Neural cell (in vitro differentiated cells): ENCODE results near the gene OR4E1. TPM values are rescaled to one million over a fixed set of nuclear protein-coding genes. Genes with fewer than 3 reads are reported as not detected.

Experiments
- H2AFZ ChIP-seq: fragments of 200-600, 300-800 bp; sonication (generic), shearing (Covaris generic); 2 replicates; pipeline ENCODE4 v1.6.0; 2014; ENCODE audit warnings: low read depth, mild to moderate bottlenecking, antibody characterized with exemption, low read length, moderate library complexity
- H3F3A ChIP-seq: fragments of 200-600 bp; shearing (Covaris generic); 2 replicates; pipeline ENCODE4 v1.6.1; 2016; ENCODE audit warnings: mild to moderate bottlenecking, moderate library complexity, mixed read lengths, antibody characterized with exemption, low read length; ENCODE audit not compliant: insufficient read depth, poor library complexity, severe bottlenecking
- H3K27ac ChIP-seq: fragments of 200-600, 300-800 bp; sonication (generic), shearing (Covaris generic); 2 replicates; pipeline ENCODE4 v1.5.1; 2014; ENCODE audit warnings: mild to moderate bottlenecking, low read length, moderate library complexity
- H3K27me3 ChIP-seq: fragments of 300-800, 200-600 bp; sonication (generic), shearing (Covaris generic); 2 replicates; pipeline ENCODE4 v1.6.0; 2014; ENCODE audit warnings: mild to moderate bottlenecking, low read depth, low read length, moderate library complexity; ENCODE audit not compliant: insufficient read depth
- H3K36me3 ChIP-seq: fragments of 300-800, 200-600 bp; sonication (generic), shearing (Covaris generic); 2 replicates; pipeline ENCODE4 v1.5.1; 2014; ENCODE audit warnings: mild to moderate bottlenecking, antibody characterized with exemption, low read length, moderate library complexity; ENCODE audit not compliant: insufficient read depth
- H3K4me2 ChIP-seq: fragments of 300-800, 200-600 bp; sonication (generic), shearing (Covaris generic); 2 replicates; pipeline ENCODE4 v1.6.0; 2014; ENCODE audit warnings: mild to moderate bottlenecking, low read length
- H3K4me3 ChIP-seq: fragments of 300-800, 200-600 bp; sonication (generic), shearing (Covaris generic); 2 replicates; pipeline ENCODE4 v1.5.1; 2014; ENCODE audit warnings: mild to moderate bottlenecking, low read length, moderate library complexity
- H3K79me2 ChIP-seq: fragments of 200-600 bp; shearing (Covaris generic); replicated peaks from 2 replicates; pipeline ENCODE4 v1.6.0; 2014; ENCODE audit warnings: mild to moderate bottlenecking, low read length, moderate library complexity; ENCODE audit not compliant: insufficient read depth
- H3K9ac ChIP-seq: fragments of 300-800, 200-600 bp; sonication (generic), shearing (Covaris generic); 2 replicates; pipeline ENCODE4 v1.6.1; 2016; ENCODE audit warnings: mild to moderate bottlenecking, low read length, mixed read lengths
- H3K9me2 ChIP-seq: fragments of 200-600 bp; shearing (Covaris generic); 2 replicates; pipeline ENCODE4 v1.6.1; 2016; ENCODE audit warnings: mild to moderate bottlenecking, low read length, mixed read lengths; ENCODE audit not compliant: insufficient read depth
- H3K9me3 ChIP-seq: fragments of 200-600, 300-800 bp; sonication (generic), shearing (Covaris generic); 2 replicates; pipeline ENCODE4 v1.6.1; 2016; ENCODE audit warnings: mild to moderate bottlenecking, mixed run types, low read length, moderate library complexity, mixed read lengths
- H4K20me1 ChIP-seq: fragments of 200-600 bp; shearing (Covaris generic); 2 replicates; pipeline ENCODE4 v1.6.1; 2016; ENCODE audit warnings: mild to moderate bottlenecking, mixed run types; ENCODE audit not compliant: insufficient read depth
- CTCF ChIP-seq: fragments of 450-650 bp; IDR thresholded peaks from 2 replicates; pipeline ENCODE4 v1.5.1; 2014; ENCODE audit warnings: antibody characterized with exemption, mild to moderate bottlenecking, moderate library complexity; ENCODE audit not compliant: poor library complexity, severe bottlenecking
- EP300 ChIP-seq: fragments of 450-650 bp; conservative IDR thresholded peaks from 2 replicates; pipeline ENCODE4 v1.6.1; 2014; ENCODE audit warnings: antibody characterized with exemption, mild to moderate bottlenecking, moderate library complexity; ENCODE audit not compliant: poor library complexity, severe bottlenecking
- EZH2 ChIP-seq: fragments of 200-600, 300-800 bp; shearing (Covaris generic), sonication (generic); IDR thresholded peaks from 2 replicates; pipeline ENCODE4 v1.6.1; 2014; ENCODE audit warnings: antibody characterized with exemption, low read length, borderline replicate concordance, mild to moderate bottlenecking; ENCODE audit not compliant: insufficient read depth, poor library complexity, severe bottlenecking
- MXI1 ChIP-seq: fragments of 450-650 bp; conservative IDR thresholded peaks from 2 replicates; pipeline ENCODE4 v1.6.1; 2014; ENCODE audit warnings: antibody characterized with exemption, mild to moderate bottlenecking; ENCODE audit not compliant: poor library complexity, severe bottlenecking
- POLR2AphosphoS5 ChIP-seq: IDR thresholded peaks from 2 replicates; pipeline ENCODE4 v1.6.1; 2012
- RAD21 ChIP-seq: fragments of 450-650 bp; conservative IDR thresholded peaks from 2 replicates; pipeline ENCODE4 v1.6.1; 2014; ENCODE audit warnings: antibody characterized with exemption, mild to moderate bottlenecking, moderate library complexity
- REST ChIP-seq: IDR thresholded peaks from 2 replicates; pipeline ENCODE4 v1.6.1; 2012; ENCODE audit warnings: borderline replicate concordance
- SMC3 ChIP-seq: fragments of 450-650 bp; conservative IDR thresholded peaks from 2 replicates; pipeline ENCODE4 v1.6.1; 2014; ENCODE audit warnings: antibody characterized with exemption, mild to moderate bottlenecking, moderate library complexity; ENCODE audit not compliant: poor library complexity
- TAF1 ChIP-seq: IDR thresholded peaks from 2 replicates; pipeline ENCODE4 v1.6.1; 2012; ENCODE audit warnings: low read depth
- polyA plus RNA-seq: library from polyadenylated mRNA; depleted of rRNA; stranded (reverse); fragments of >200 nt; gene quantifications from 2 replicates; pipeline ENCODE4 v1.2.3, GENCODE V29; 2014

OR4E1 gene
- polyA plus RNA-seq, 1 donor from 2014 or later = not detected

GRCh38 chr14:21712036-21712435 is 38.4 kb upstream of the OR4E1 start:
- Histone ChIP-seq H3K4me2 (no peak overlapping the region), H2AFZ (no peak overlapping the region), H3K79me2 (no peaks in the 10 kb centered on the region), H4K20me1 (no peaks in the 10 kb centered on the region), H3K27me3 (no peaks in the 10 kb centered on the region), H3K36me3 (no peaks in the 10 kb centered on the region), H3K9me3 (no peaks in the 10 kb centered on the region), H3K27ac (no peak overlapping the region), H3F3A (no peaks in the 10 kb centered on the region), H3K9me2 (no peaks in the 10 kb centered on the region), H3K9ac (no peak overlapping the region), H3K4me3 (no peak overlapping the region)
- TF ChIP-seq EZH2 (no peak), EP300 (no peak), MXI1 (no peak), POLR2AphosphoS5 (no peak), SMC3 (no peak), REST (no peak), TAF1 (no peak)

- H3K9me2 ChIP-seq = no peaks in the 10 kb centered on the region
- H2AFZ ChIP-seq = no peak overlapping the region
- H4K20me1 ChIP-seq = no peaks in the 10 kb centered on the region
- no peak overlapping the region for H3K4me2 ChIP-seq
- no peak overlapping the region for H3K27ac ChIP-seq
- H3K36me3 ChIP-seq = no peaks in the 10 kb centered on the region
- no peaks in the 10 kb centered on the region for H3K9me3 ChIP-seq
- no peak overlapping the region for H3K9ac ChIP-seq
- H3K4me3 ChIP-seq = no peak overlapping the region
- H3K79me2 ChIP-seq = no peaks in the 10 kb centered on the region
- H3K27me3 ChIP-seq = no peaks in the 10 kb centered on the region
- TF ChIP-seq POLR2AphosphoS5 = no peak
- peak; percentile 68 for TF ChIP-seq CTCF
- no peaks in the 10 kb centered on the region for H3F3A ChIP-seq
These were observed 37.8 kb upstream of the OR4E1 start for GRCh38 chr14:21711360-21711961.

- Histone ChIP-seq H3K9me2 (no peaks in the 10 kb centered on the region), H4K20me1 (no peaks in the 10 kb centered on the region), H2AFZ (no peak overlapping the region), H3K79me2 (no peaks in the 10 kb centered on the region), H3K9me3 (no peaks in the 10 kb centered on the region), H3K36me3 (no peaks in the 10 kb centered on the region), H3K27ac (no peak overlapping the region), H3K27me3 (no peaks in the 10 kb centered on the region), H3K9ac (no peak overlapping the region), H3F3A (no peaks in the 10 kb centered on the region), H3K4me3 (no peak overlapping the region), H3K4me2 (no peak overlapping the region)
- TF ChIP-seq POLR2AphosphoS5 (no peak), RAD21 (no peak), REST (no peak), TAF1 (no peak), EZH2 (no peak), MXI1 (no peak), EP300 (no peak), CTCF (no peak), SMC3 (no peak)
These were observed 30.7 kb upstream of the OR4E1 start for GRCh38 chr14:21704338-21704737.
